Spleen (tissue), 7 donors: ENCODE measurements around the gene PDXK.

Experiments used
- CTCF ChIP-seq, 11 experiments: fragments of 200-600 bp in 7 of 11; fragments of 450-650 bp in 4 of 11; sonication (generic) in 4 of 11; IDR thresholded peaks in 8 of 11; conservative IDR thresholded peaks in 3 of 11; 1 replicate in 7 of 11; 2 replicates in 4 of 11; pipeline versions ENCODE4 v1.4.0 to v1.8.0; 2016 to 2021; ENCODE audit warnings: antibody characterized with exemption in 11 of 11, inconsistent platforms in 4 of 11, mild to moderate bottlenecking in 1 of 11
- POLR2A ChIP-seq, 3 donors: fragments of 450-650 bp; IDR thresholded peaks; one replicate each; pipeline ENCODE4 v1.5.1; 2017; ENCODE audit warnings: antibody characterized with exemption in 3 of 3, mild to moderate bottlenecking in 1 of 3
- POLR2AphosphoS5 ChIP-seq, 3 donors: sonication (generic); formaldehyde crosslinking; IDR thresholded peaks; one replicate each; pipeline ENCODE4 v1.5.1; 2017; ENCODE audit warnings: antibody characterized with exemption in 3 of 3
- donor health status: DM: no; HTN: no; CAD: no; lungs with moderate emphysema.
- donor health status: DM: no; HTN: no; CAD: no.
- donor health status: DM: no; HTN: no; CAD: no.

GRCh38 chr21:43728467-43729390 is 9.8 kb downstream of the PDXK start:
- TF ChIP-seq CTCF (IDR thresholded peaks at IDR 0.05 in 8 of 11, conservative IDR thresholded peaks at IDR 0.05 in 3 of 11) (peak in 5 of 11 experiments; percentile 30 to 54 (median 39)), POLR2A (IDR thresholded peaks at IDR 0.05) (peak in 1 of 3 donors; percentile 24), POLR2AphosphoS5 (IDR thresholded peaks at IDR 0.05) (peak; percentile 76 to 90 (median 86))
